IMR-90 (cell line): ENCODE measurements around the gene FAF1. TPM values are rescaled to one million over a fixed set of nuclear protein-coding genes. Genes with fewer than 3 reads are reported as not detected.

Experiments
- ATAC-seq: fragments of 200-7000 bp; cut with Tn5 transposase; 2 replicates; pipeline ENCODE4 v1.9.1; 2020; ENCODE audit warnings: low read depth, mild to moderate bottlenecking, moderate library complexity
- BruUV-seq: library from RNA; stranded (reverse); fragments of 400-500 nt; replicated peaks from 2 replicates; lab custom pipeline; 2021; lab: Mats Ljungman, UMichigan
- CTCF ChIA-PET: fragments of 300-600 bp; formaldehyde crosslinking; extraction: SDS; loops from one replicate; lab custom pipeline; 2021; ENCODE audit warnings: antibody characterized with exemption; lab: Yijun Ruan, JAX
- POLR2A ChIA-PET: fragments of 300-600 bp; sonication (Branson Sonifier 250); formaldehyde crosslinking; loops from one replicate; lab custom pipeline; 2022; ENCODE audit warnings: antibody characterized with exemption; ENCODE audit not compliant: unreplicated experiment; lab: Charles Lee
- DNase-seq: peaks from one replicate; pipeline ENCODE4 v3.0.0; 2013
- H2AFZ ChIP-seq: replicated peaks from 2 replicates; pipeline ENCODE3; 2013; ENCODE audit warnings: low read length, mild to moderate bottlenecking; ENCODE audit not compliant: poor library complexity
- H2AK5ac ChIP-seq: 2 replicates; pipeline ENCODE4 v1.6.1; 2013; ENCODE audit warnings: low read depth, low read length, inconsistent platforms
- H2AK9ac ChIP-seq: replicated peaks from 2 replicates; pipeline ENCODE3; 2013; ENCODE audit warnings: mild to moderate bottlenecking, low read depth, low read length, moderate library complexity; ENCODE audit not compliant: poor library complexity
- H2BK120ac ChIP-seq: 2 replicates; pipeline ENCODE4 v1.6.1; 2013; ENCODE audit warnings: low read depth, low read length, inconsistent platforms
- H2BK15ac ChIP-seq: 3 replicates; pipeline ENCODE4 v1.6.1; 2013; ENCODE audit warnings: low read depth, low read length, inconsistent platforms
- H2BK20ac ChIP-seq: 2 replicates; pipeline ENCODE4 v1.6.1; 2013; ENCODE audit warnings: low read depth, mild to moderate bottlenecking, inconsistent platforms, low read length, moderate library complexity
- H2BK5ac ChIP-seq: 2 replicates; pipeline ENCODE4 v1.6.1; 2013; ENCODE audit warnings: mild to moderate bottlenecking, low read depth, low read length, inconsistent platforms; ENCODE audit not compliant: poor library complexity, severe bottlenecking
- H3K14ac ChIP-seq: replicated peaks from 2 replicates; pipeline ENCODE4 v1.6.1; 2013; ENCODE audit warnings: low read depth, low read length, inconsistent platforms
- H3K18ac ChIP-seq: 2 replicates; pipeline ENCODE4 v1.6.1; 2013; ENCODE audit warnings: low read depth, low read length, control low read depth
- H3K23ac ChIP-seq: 2 replicates; pipeline ENCODE4 v1.6.1; 2013; ENCODE audit warnings: low read depth, low read length, inconsistent platforms
- H3K27ac ChIP-seq: 2 replicates; pipeline ENCODE4 v1.5.1; 2013; ENCODE audit warnings: mild to moderate bottlenecking, control low read depth, low read length; ENCODE audit not compliant: insufficient read depth
- H3K27me3 ChIP-seq: 2 replicates; pipeline ENCODE4 v1.6.1; 2013; ENCODE audit warnings: low read length; ENCODE audit not compliant: control insufficient read depth, insufficient read depth
- H3K36me3 ChIP-seq: 2 replicates; pipeline ENCODE4 v1.6.1; 2013; ENCODE audit warnings: low read length, mixed read lengths; ENCODE audit not compliant: control insufficient read depth, insufficient read depth
- H3K4ac ChIP-seq: 2 replicates; pipeline ENCODE4 v1.6.1; 2013; ENCODE audit warnings: low read depth, low read length, inconsistent platforms
- H3K4me1 ChIP-seq: 2 replicates; pipeline ENCODE4 v1.6.1; 2013; ENCODE audit warnings: low read length, mixed read lengths; ENCODE audit not compliant: control insufficient read depth, insufficient read depth
- H3K4me2 ChIP-seq: 2 replicates; pipeline ENCODE4 v1.6.1; 2013; ENCODE audit warnings: low read depth, mild to moderate bottlenecking, control low read depth, low read length, moderate library complexity
- H3K4me3 ChIP-seq: 2 replicates; pipeline ENCODE4 v1.5.1; 2013; ENCODE audit warnings: low read depth, mild to moderate bottlenecking, control low read depth, low read length, moderate library complexity; ENCODE audit not compliant: insufficient read depth
- H3K56ac ChIP-seq: 2 replicates; pipeline ENCODE4 v1.6.1; 2013; ENCODE audit warnings: low read length, inconsistent platforms; ENCODE audit not compliant: insufficient read depth; ENCODE audit errors: extremely low read depth
- H3K79me1 ChIP-seq, 2 experiments: 2 replicates each; pipeline ENCODE4 v1.6.1; 2013; ENCODE audit warnings: low read length in 2 of 2, inconsistent platforms in 1 of 2, low read depth in 1 of 2
- H3K9ac ChIP-seq: 2 replicates; pipeline ENCODE4 v1.6.1; 2013; ENCODE audit warnings: low read depth, low read length, control low read depth
- H3K9me1 ChIP-seq: 2 replicates; pipeline ENCODE4 v1.6.1; 2013; ENCODE audit warnings: low read length, inconsistent platforms; ENCODE audit not compliant: insufficient read depth
- H3K9me3 ChIP-seq: 2 replicates; pipeline ENCODE4 v1.6.1; 2013; ENCODE audit warnings: low read length; ENCODE audit not compliant: control insufficient read depth, insufficient read depth
- H4K20me1 ChIP-seq: 2 replicates; pipeline ENCODE4 v1.6.1; 2013; ENCODE audit warnings: low read length, inconsistent platforms; ENCODE audit not compliant: insufficient read depth
- H4K5ac ChIP-seq: 2 replicates; pipeline ENCODE4 v1.6.1; 2013; ENCODE audit warnings: mild to moderate bottlenecking, low read depth, low read length, control low read depth
- H4K8ac ChIP-seq, 2 experiments: 2 replicates each; pipeline ENCODE4 v1.6.1; 2013; ENCODE audit warnings: low read depth in 2 of 2, low read length in 2 of 2, control low read depth in 1 of 2, inconsistent platforms in 1 of 2
- H4K91ac ChIP-seq: 2 replicates; pipeline ENCODE4 v1.6.1; 2013; ENCODE audit warnings: low read depth, low read length, inconsistent platforms; ENCODE audit not compliant: insufficient read depth
- BHLHE40 ChIP-seq: fragments of 150-350 bp; IDR thresholded peaks from 2 replicates; pipeline ENCODE4 v1.6.1; 2016; ENCODE audit warnings: mild to moderate bottlenecking, low read depth, low read length
- CHD1 ChIP-seq: IDR thresholded peaks from 2 replicates; pipeline ENCODE4 v1.6.1; 2012; ENCODE audit warnings: low read depth, low read length, improper control_type of control experiment
- FOS ChIP-seq: fragments of 150-350 bp; IDR thresholded peaks from 2 replicates; pipeline ENCODE4 v1.6.1; 2016; ENCODE audit warnings: low read depth, low read length
- MAZ ChIP-seq: IDR thresholded peaks from 2 replicates; pipeline ENCODE4 v1.6.1; 2012; ENCODE audit warnings: low read depth, mild to moderate bottlenecking, low read length, improper control_type of control experiment, moderate library complexity, borderline replicate concordance
- MXI1 ChIP-seq: IDR thresholded peaks from 2 replicates; pipeline ENCODE4 v1.6.1; 2012; ENCODE audit warnings: low read depth, mild to moderate bottlenecking, low read length, moderate library complexity, borderline replicate concordance
- POLR2A ChIP-seq: IDR thresholded peaks from 2 replicates; pipeline ENCODE4 v1.6.1; 2012; ENCODE audit warnings: mild to moderate bottlenecking, low read depth, low read length
- RCOR1 ChIP-seq: IDR thresholded peaks from 2 replicates; pipeline ENCODE4 v1.6.1; 2012; ENCODE audit warnings: mild to moderate bottlenecking, low read length, improper control_type of control experiment; ENCODE audit not compliant: insufficient replicate concordance
- RFX5 ChIP-seq: IDR thresholded peaks from 2 replicates; pipeline ENCODE4 v1.8.0; 2012; ENCODE audit warnings: low read depth, mild to moderate bottlenecking, low read length, moderate library complexity
- WGBS, 2 experiments: methylation state at CpG; one replicate each; pipeline versions ENCODE4 v1.1.5 to v1.1.7; 2013; ENCODE audit warnings: missing lambda C conversion rate in 2 of 2; ENCODE audit not compliant: insufficient read length in 1 of 2; ENCODE audit errors: extremely low coverage in 2 of 2; 5-methylcytosine and 5-hydroxymethylcytosine counted together
- dilution Hi-C: fragments of 300-500 bp; cut with HindIII; formaldehyde crosslinking; loops from one replicate; pipeline ENCODE4 v1.14.3; 2018; ENCODE audit warnings: low sequenced_read_pairs; ENCODE audit not compliant: unreplicated experiment
- in situ Hi-C: fragments of 300-500 bp; cut with MboI; formaldehyde crosslinking; loops from 3 replicates; pipeline ENCODE4 v1.14.3; 2019; ENCODE audit warnings: low sequenced_read_pairs, inconsistent platforms, mixed read lengths
- intact Hi-C: fragments of 100-400 bp; cut with micrococcal nuclease; formaldehyde crosslinking; loops from 2 replicates; pipeline ENCODE4 v1.10.0; 2022
- polyA plus RNA-seq, 3 experiments: library from polyadenylated mRNA; depleted of rRNA; stranded (reverse); fragments of >200 nt; gene quantifications; 2 replicates each; pipeline ENCODE4 v1.2.3, GENCODE V29; 2012; ENCODE audit warnings: low replicate concordance in 1 of 3
- total RNA-seq: library from RNA; depleted of rRNA; stranded (reverse); fragments of >200 nt; gene quantifications from 2 replicates; pipeline ENCODE4 v1.2.3, GENCODE V29; 2012
- TF ChIP-seq, protein P1 (sequence below): conservative IDR thresholded peaks from 2 replicates; pipeline ENCODE4 v1.5.1; 2012; ENCODE audit warnings: mild to moderate bottlenecking, low read depth, low read length, improper control_type of control experiment

FAF1 gene
- total and polyA plus RNA-seq, 2 of the 4 experiments (the other 2 are of a cell fraction): 18.8 to 72.9 TPM

DNA sequence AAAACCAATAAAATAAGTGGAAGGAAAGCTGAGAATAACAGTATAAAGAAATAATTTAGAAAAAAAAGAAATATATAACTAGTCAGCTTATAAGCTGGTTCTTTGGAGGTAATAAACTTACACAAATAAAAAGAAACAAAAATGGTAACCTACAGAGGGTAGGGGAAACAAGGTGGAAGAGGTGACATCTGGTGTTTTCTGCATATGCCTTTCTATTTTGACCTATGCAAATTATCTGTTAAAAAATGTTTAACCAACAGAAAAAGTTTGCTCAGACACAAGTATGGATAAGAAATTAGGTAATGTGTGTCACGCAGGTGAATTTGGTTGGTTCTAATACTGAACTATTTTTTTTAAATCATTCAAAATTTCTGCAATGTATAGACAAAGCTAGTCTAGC is 483.3 kb downstream of the FAF1 start:
- H2BK120ac ChIP-seq: no peak overlapping the region
- H3K14ac ChIP-seq: no peak overlapping the region
- H3K4ac ChIP-seq: no peak overlapping the region
- WGBS, 2 experiments: no CpG with 5 or more reads among the region's 1 CpG
- no peak overlapping the region for H3K4me3 ChIP-seq
- TF ChIP-seq BHLHE40: no peak
- no peak for TF ChIP-seq FOS
- TF ChIP-seq RCOR1: no peak
- TF ChIP-seq MXI1: no peak
- no peak for TF ChIP-seq POLR2A
- TF ChIP-seq, protein P1, sequence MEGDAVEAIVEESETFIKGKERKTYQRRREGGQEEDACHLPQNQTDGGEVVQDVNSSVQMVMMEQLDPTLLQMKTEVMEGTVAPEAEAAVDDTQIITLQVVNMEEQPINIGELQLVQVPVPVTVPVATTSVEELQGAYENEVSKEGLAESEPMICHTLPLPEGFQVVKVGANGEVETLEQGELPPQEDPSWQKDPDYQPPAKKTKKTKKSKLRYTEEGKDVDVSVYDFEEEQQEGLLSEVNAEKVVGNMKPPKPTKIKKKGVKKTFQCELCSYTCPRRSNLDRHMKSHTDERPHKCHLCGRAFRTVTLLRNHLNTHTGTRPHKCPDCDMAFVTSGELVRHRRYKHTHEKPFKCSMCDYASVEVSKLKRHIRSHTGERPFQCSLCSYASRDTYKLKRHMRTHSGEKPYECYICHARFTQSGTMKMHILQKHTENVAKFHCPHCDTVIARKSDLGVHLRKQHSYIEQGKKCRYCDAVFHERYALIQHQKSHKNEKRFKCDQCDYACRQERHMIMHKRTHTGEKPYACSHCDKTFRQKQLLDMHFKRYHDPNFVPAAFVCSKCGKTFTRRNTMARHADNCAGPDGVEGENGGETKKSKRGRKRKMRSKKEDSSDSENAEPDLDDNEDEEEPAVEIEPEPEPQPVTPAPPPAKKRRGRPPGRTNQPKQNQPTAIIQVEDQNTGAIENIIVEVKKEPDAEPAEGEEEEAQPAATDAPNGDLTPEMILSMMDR: no peak
- no peak for TF ChIP-seq CHD1
- TF ChIP-seq RFX5: no peak
- no peak for TF ChIP-seq MAZ
- H3K9me1 ChIP-seq: 0 out of 2 replicates have a peak, but pooled peaks cover 4% of the 10 kb centered on the region
- H3K18ac ChIP-seq: no peak overlapping the region
- H2AK5ac ChIP-seq: no peak overlapping the region
- H3K4me2 ChIP-seq: no peak overlapping the region
- H3K27me3 ChIP-seq: no peaks in the 10 kb centered on the region
- H3K79me1 ChIP-seq: no peaks in the 10 kb centered on the region
- H4K20me1 ChIP-seq: no peaks in the 10 kb centered on the region
- ChIA-PET CTCF (interaction anchor here (0.8 kb wide), 1 partner anchor 15 kb away, joined by 5 read pairs; no protein-coding TSS in a partner anchor), POLR2A (no interaction called here)
- H2BK20ac ChIP-seq: no peak overlapping the region
- no peak overlapping the region for H4K5ac ChIP-seq
- no peaks in the 10 kb centered on the region for H3K4me1 ChIP-seq
- intact Hi-C loops: no loop called here
- no peak overlapping the region for H2AK9ac ChIP-seq
- dilution Hi-C loops: no loop called here
- H2BK5ac ChIP-seq: no peak overlapping the region
- H3K27ac ChIP-seq: no peak overlapping the region
- no peak overlapping the region for H3K23ac ChIP-seq
- no peak overlapping the region for H3K56ac ChIP-seq
- in situ Hi-C loops: no loop called here
- no peak overlapping the region for H2AFZ ChIP-seq
- H2BK15ac ChIP-seq: no peak overlapping the region
- no peak overlapping the region for H4K8ac ChIP-seq
- H3K36me3 ChIP-seq: no peaks in the 10 kb centered on the region
- no peak overlapping the region for H4K91ac ChIP-seq
- H3K9ac ChIP-seq: no peak overlapping the region
- no peak for DNase-seq
- BruUV-seq: no TSS peak
- no peaks in the 10 kb centered on the region for H3K9me3 ChIP-seq
- no peak for ATAC-seq
